NCI-H2107 treated with DMSO at 0.1 percent for 48 hours (cell line): ENCODE data around the gene TMEM88.

Source experiments
- DNase-seq: peaks from one replicate; lab custom pipeline; 2025; ENCODE audit not compliant: unreplicated experiment; lab: John Stamatoyannopoulos, UW

The TMEM88 gene

GRCh38 chr17:7843536-7844291 lies 11.2 kb upstream of the TMEM88 start:
- peak; percentile 52 for DNase-seq

DNA sequence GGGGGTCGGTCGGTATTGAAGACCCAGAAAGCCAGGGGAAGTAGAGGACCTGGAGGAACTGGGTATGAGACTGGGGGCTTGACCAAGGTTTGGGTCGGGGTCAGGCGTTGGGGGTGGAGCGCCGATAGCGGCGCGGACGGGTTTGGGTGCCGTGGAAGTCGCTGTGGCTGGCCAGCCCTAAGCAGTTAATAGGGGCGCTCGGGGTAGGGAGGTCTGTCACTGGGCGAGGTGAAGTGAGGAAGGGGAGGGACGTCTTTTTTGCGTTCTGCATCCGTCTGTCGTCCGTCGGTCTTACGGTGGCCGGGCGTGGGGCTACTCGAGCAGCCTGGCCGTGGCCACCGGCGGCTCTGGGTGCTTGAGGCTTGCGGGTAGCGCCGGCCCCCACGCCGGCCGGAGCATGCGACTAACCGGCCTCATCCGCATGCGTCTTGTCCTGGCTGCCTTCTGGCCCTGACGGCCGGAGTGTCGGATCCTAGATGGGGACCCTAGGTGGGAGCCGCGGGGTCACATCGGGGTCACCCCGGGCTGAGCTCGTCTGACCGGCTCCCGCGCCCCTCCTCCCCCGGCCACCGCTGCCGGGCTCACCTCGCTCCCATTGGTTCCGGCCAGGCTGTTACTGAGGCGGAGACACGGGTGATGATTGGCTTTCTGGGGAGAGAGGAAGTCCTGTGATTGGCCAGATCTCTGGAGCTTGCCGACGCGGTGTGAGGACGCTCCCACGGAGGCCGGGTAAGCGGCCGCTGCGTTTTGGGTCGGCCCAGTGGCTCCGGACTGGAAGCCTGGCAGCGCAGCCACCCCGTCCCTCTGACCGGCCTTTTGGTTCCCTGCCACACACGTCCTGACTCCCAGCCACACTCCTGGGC lies 10.3 kb upstream of the TMEM88 start:
- DNase-seq, result peak; percentile 50

DNA sequence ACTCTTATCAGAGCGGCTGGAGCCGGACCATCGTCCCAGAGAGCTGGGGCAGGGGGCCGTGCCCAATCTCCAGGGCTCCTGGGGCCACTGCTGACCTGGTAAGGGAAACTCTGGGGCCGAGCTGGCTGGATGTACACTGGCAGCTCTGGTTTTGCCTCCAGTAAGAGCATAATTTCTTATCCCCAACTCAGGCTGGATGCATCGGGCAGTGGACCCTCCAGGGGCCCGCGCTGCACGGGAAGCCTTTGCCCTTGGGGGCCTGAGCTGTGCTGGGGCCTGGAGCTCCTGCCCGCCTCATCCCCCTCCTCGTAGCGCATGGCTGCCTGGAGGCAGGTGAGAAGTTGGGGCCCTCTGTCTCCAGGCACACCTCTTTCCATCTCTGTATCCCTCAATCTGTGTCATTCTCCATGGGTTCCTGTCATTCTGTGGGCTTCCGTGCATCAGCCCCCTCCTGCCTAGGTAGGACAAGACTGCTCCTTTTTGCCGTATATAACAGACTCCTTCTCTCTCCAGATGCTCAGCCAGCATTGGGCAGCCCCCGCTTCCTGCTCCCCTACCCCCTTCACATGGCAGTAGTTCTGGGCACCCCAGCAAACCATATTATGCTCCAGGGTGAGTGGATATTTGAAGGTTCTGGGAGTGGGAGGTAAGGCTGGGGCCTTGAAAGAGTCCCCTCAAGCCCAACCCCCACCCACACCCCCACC lies 9.4 kb upstream of the TMEM88 start:
- no peak for DNase-seq

DNA sequence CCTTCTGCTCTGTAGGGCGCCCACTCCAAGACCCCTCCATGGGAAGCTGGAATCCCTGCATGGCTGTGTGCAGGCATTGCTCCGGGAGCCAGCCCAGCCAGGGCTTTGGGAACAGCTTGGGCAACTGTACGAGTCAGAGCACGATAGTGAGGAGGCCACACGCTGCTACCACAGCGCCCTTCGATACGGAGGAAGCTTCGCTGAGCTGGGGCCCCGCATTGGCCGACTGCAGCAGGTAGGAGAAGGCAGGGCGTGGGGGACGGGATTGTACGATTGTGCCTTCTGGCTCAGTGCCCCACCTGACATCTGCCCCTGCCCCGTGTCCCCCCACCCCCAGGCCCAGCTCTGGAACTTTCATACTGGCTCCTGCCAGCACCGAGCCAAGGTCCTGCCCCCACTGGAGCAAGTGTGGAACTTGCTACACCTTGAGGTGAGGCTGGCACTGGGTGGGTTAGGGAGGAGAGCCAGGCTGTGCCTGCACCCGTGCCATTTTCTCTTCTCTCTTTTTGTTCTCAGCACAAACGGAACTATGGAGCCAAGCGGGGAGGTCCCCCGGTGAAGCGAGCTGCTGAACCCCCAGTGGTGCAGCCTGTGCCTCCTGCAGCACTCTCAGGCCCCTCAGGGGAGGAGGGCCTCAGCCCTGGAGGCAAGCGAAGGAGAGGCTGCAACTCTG lies 8.7 kb upstream of the TMEM88 start:
- DNase-seq, result no peak

- no peak for DNase-seq
Measured at GRCh38 chr17:7846765-7847661, 7.9 kb upstream of the TMEM88 start.

DNA sequence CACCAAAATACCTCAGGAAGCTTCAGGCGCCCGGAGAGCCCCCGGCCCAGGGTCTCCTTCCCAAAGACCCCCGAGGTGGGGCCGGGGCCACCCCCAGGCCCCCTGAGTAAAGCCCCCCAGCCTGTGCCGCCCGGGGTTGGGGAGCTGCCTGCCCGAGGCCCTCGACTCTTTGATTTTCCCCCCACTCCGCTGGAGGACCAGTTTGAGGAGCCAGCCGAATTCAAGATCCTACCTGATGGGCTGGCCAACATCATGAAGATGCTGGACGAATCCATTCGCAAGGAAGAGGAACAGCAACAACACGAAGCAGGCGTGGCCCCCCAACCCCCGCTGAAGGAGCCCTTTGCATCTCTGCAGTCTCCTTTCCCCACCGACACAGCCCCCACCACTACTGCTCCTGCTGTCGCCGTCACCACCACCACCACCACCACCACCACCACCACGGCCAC lies 6.7 kb upstream of the TMEM88 start:
- DNase-seq, result no peak

DNA sequence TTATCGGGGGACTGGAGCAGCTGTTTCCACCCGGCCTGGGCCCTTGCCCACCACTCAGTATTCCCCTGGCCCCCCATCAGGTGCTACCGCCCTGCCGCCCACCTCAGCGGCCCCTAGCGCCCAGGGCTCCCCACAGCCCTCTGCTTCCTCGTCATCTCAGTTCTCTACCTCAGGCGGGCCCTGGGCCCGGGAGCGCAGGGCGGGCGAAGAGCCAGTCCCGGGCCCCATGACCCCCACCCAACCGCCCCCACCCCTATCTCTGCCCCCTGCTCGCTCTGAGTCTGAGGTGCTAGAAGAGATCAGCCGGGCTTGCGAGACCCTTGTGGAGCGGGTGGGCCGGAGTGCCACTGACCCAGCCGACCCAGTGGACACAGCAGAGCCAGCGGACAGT lies 6.1 kb upstream of the TMEM88 start:
- DNase-seq, result no peak

DNA sequence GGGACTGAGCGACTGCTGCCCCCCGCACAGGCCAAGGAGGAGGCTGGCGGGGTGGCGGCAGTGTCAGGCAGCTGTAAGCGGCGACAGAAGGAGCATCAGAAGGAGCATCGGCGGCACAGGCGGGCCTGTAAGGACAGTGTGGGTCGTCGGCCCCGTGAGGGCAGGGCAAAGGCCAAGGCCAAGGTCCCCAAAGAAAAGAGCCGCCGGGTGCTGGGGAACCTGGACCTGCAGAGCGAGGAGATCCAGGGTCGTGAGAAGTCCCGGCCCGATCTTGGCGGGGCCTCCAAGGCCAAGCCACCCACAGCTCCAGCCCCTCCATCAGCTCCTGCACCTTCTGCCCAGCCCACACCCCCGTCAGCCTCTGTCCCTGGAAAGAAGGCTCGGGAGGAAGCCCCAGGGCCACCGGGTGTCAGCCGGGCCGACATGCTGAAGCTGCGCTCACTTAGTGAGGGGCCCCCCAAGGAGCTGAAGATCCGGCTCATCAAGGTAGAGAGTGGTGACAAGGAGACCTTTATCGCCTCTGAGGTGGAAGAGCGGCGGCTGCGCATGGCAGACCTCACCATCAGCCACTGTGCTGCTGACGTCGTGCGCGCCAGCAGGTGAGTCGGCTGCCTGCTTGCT lies 5.6 kb upstream of the TMEM88 start:
- no peak for DNase-seq

- DNase-seq, result no peak
Measured at GRCh38 chr17:7849751-7850504, 4.9 kb upstream of the TMEM88 start.

GRCh38 chr17:7850701-7851437 lies 4.0 kb upstream of the TMEM88 start:
- no peak for DNase-seq

GRCh38 chr17:7851438-7852261 lies 3.2 kb upstream of the TMEM88 start:
- DNase-seq, result peak; percentile 59

- no peak for DNase-seq
Measured at GRCh38 chr17:7852262-7852670, 2.6 kb upstream of the TMEM88 start.

DNA sequence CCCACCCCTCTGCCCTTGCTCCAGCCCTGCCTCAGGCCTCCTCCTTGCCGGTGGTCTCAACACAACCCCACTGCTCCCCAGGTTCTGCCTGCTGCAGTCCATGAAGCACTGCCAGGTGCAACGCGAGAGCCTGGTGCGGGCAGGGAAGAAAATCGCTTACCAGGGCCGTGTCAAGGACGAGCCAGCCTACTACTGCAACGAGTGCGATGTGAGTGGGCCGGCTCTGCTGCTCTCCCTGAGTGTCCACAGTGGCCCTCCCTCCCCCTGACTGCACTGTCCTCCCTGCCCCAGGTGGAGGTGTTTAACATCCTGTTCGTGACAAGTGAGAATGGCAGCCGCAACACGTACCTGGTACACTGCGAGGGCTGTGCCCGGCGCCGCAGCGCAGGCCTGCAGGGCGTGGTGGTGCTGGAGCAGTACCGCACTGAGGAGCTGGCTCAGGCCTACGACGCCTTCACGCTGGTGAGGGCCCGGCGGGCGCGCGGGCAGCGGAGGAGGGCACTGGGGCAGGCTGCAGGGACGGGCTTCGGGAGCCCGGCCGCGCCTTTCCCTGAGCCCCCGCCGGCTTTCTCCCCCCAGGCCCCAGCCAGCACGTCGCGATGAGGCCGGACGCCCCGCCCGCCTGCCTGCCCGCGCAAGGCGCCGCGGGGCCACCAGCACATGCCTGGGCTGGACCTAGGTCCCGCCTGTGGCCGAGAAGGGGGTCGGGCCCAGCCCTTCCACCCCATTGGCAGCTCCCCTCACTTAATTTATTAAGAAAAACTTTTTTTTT lies 1.8 kb upstream of the TMEM88 start:
- no peak for DNase-seq

- no peak for DNase-seq
Measured at GRCh38 chr17:7853691-7854038, 1.2 kb upstream of the TMEM88 start.

- DNase-seq, result no peak
Measured at GRCh38 chr17:7854078-7854777, 638 bp upstream of the TMEM88 start.

DNA sequence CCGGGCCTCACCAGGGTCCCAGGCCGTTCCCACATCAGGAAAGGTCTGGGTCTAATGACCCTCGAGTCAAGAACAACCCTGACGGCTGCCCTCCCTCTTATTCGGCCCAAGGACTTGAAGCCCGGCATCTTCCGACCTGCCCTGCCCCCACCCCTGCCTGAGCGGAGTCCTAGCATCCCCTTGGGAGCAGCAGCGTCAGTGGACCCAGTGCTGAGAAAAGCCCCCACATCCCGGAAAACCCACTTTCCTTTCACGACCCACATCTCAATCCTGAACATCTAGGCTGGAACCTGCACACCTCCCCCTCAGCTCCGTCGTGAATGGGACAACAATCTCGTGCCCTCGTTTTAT lies 769 bp downstream of the TMEM88 start:
- DNase-seq, result no peak
